Lower leg skin (tissue), 3 donors: Measurements from ENCODE around the gene MIPEP.

ENCODE experiments used
- CTCF ChIP-seq, 3 donors: fragments of 450-650 bp; IDR thresholded peaks; one replicate each; pipeline ENCODE4 v1.5.1; 2016; ENCODE audit warnings: antibody characterized with exemption in 3 of 3, mild to moderate bottlenecking in 3 of 3, moderate library complexity in 2 of 3
- POLR2A ChIP-seq, 2 donors: fragments of 450-650 bp; IDR thresholded peaks; one replicate each; pipeline ENCODE4 v1.6.1; 2016 to 2017; ENCODE audit warnings: antibody characterized with exemption in 2 of 2, mild to moderate bottlenecking in 1 of 2, moderate library complexity in 1 of 2

DNA sequence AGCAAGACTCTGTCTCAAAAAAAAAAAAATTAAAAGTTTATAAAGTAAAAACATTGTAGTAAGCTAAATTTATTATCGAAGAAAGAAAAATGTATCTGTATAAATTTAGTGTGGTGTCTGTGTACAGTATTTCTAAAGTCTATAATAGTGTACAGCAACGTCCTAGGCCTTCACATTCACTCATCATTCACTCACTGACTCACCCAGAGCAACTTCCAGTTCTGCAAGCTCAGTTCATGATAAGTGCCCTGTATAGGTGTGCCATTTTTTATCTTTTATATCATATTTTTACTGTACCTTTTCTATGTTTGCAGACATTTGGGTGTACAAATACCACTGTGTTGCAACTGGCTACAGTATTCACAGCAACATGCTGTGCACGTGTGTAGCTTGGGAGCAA, 200.9 kb downstream of the MIPEP start:
- TF ChIP-seq POLR2A (IDR thresholded peaks at IDR 0.05) (no peak), CTCF (IDR thresholded peaks at IDR 0.05) (no peak)
